ENCODE measurements around the gene GSTM3.

DNA sequence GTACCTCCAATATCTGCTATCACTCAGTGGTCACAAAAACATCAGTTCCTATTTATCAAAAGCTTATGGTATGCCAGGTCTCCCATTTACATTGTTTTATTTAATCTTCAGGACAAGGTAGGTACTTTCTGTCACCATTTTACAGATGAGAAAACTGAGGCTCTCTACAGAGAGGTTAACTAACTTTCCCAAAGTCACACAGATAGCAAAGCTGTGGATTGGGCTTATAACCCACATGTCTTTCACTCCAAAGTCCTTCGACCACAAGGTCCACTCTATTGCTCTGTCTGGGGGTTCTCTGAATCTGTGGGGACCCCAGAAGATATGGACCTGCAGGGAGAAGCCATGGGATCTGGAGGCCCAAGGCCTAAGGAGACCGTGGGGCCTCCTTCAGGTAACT is 49.5 kb upstream of the GSTM3 start:
- TF ChIP-seq, protein P1, sequence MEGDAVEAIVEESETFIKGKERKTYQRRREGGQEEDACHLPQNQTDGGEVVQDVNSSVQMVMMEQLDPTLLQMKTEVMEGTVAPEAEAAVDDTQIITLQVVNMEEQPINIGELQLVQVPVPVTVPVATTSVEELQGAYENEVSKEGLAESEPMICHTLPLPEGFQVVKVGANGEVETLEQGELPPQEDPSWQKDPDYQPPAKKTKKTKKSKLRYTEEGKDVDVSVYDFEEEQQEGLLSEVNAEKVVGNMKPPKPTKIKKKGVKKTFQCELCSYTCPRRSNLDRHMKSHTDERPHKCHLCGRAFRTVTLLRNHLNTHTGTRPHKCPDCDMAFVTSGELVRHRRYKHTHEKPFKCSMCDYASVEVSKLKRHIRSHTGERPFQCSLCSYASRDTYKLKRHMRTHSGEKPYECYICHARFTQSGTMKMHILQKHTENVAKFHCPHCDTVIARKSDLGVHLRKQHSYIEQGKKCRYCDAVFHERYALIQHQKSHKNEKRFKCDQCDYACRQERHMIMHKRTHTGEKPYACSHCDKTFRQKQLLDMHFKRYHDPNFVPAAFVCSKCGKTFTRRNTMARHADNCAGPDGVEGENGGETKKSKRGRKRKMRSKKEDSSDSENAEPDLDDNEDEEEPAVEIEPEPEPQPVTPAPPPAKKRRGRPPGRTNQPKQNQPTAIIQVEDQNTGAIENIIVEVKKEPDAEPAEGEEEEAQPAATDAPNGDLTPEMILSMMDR (IDR thresholded peaks at IDR 0.05), result no peak
- TF ChIP-seq POLR2A (IDR thresholded peaks at IDR 0.05) (no peak), EP300 (IDR thresholded peaks at IDR 0.05) (no peak)

Measured in upper lobe of left lung (tissue), 4 donors.